Stimulated activated CD4-positive, alpha-beta T cell treated with anti-CD3 and anti-CD28 coated beads, Interleukin-1b, Interleukin-23, amount 100 ng/mL, for 4 hours (primary cell): ENCODE measurements around the gene PLCL1.
"Not testable (repeated sequence)": the region's sequence is repeated elsewhere in the genome, so short reads cannot be mapped to it uniquely, and the experiment has no call there.

Experiments used
- DNase-seq, 2 donors: peaks; one replicate each; pipeline ENCODE4 v3.0.0-alpha.2; 2020; ENCODE audit warnings: low read depth in 2 of 2

The PLCL1 gene

DNA sequence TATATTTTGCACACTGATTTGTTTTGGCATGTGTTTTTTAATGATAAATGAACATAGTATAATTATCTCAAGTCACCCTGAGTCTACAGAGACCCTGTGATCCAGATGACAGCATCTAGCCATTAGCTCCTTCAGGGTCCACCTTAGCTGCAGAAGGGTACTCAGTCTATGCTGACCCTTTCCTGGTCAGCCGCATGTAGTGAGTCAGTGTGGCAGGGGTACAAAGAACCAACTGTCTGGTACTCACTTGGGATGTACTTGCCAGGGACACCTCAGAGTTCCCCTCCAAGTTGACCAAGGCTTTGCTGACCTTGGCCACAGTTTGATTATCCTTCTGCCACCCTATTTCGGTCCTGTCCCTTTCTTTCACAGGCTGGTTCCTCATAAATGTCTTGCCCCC, 369.5 kb downstream of the PLCL1 start:
- DNase-seq = no peak

DNA sequence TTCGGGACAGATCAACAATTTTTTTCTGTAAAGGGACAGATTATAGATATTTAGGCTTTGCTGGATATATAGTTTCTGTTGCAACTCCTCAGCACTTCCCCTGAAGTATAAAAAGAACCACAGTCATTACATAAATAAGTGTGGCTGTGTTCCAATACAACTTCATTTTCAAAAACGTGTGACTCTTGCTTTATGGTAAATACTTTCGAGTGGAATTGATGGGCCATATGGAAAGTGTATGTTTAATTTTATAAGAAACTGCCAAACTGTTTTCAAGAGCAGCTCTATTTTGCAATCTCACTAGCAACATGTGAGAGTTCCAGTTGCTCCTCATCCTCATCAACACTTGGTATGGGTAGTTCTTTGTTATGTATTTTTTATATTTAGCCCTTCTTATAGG, 370.9 kb downstream of the PLCL1 start:
- DNase-seq = no peak

DNA sequence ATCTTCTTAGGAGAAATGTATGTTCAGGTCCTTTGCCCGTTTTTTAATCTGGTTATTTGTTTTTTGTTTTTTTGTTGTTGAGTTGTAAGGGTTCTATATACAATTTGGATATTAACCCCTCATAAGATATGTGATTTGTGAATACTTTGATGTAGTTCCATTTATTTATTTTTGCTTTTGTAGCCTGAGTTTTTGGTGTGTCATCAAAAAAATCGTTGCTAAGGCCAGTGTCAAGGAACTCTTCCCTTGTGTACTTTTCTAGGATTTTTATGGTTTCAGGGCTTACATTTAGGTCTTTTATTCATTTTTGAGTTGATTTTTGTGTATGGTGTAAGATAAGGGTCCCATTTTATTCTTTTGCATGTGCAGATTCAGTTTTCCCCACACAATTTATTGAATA, 372.6 kb downstream of the PLCL1 start:
- DNase-seq = no peak

DNA sequence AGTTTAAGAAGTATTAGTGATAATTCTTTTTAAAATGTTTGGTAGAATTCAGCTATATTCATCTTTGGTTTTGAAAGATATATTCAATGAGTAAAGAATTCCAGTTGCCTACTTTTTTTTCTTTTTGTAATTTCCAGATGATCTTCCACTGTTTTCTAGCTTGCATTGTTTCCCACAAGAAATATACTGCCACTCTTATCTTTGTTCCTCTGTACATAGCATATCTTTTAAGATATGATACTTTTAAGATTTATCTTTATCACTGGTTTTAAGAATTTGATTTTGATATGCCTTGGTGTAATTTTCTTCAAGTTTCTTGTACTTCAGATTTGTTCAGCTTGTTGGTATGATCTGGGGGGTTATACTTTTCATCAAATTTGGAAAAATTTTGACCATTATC, 374.4 kb downstream of the PLCL1 start:
- no peak for DNase-seq

DNA sequence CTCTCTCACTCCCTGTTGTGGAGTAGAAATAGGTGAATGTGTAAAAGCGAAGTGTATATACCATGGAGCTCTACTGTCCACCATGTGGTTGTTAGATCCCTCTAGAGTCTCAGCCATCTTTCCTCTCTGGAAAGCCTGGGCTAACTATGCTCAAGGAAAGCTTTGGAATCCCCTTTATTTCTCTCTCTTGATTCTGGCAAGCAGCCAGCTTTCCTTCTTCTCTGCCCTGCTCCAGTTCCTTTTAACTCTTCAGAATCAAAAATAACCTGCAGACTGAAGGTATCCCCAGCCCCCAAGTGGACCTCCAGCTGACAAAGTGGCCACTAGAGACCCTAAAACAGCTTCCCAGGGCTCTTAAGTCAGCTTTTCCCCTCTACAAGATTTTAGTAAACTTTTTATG, 381.9 kb downstream of the PLCL1 start:
- DNase-seq = no peak

DNA sequence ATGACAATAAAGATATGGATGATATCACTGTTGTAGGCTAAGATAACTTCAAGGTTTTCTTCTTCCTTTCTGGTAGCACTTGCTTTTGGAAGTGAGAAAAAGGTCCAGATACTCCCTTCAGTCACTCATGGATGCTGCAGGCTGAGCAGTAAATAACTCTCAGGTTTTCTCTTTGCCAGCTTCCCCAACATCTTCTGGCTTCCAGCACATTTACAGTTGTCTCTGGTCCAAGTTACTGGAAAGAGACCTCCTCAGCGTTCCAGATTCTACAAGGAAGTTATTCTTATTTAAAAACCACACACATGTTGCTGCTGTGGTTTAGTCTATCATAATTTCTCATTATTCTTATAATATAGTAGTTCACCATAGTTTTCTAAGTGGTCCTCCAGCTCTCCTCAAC, 383.4 kb downstream of the PLCL1 start:
- DNase-seq = no peak

DNA sequence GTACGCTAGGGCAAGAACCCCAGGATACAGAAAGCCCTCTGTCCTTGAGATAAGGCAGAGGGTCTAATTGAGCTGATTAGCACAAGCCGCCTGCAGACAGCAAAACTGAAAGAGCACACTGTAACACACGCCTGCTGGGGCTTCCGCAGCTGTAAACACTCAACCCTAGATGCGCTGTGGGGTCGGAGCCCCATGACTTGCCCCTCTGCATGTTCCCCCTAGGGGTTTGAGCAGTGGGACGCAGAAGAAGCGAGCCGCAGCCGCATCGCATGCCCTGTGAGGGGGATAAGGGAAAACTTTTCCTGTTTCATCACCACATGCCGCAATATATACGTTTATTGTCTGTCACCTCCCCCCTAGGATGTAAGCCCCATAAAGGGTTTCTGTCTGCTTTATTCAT, 384.6 kb downstream of the PLCL1 start:
- no peak for DNase-seq

DNA sequence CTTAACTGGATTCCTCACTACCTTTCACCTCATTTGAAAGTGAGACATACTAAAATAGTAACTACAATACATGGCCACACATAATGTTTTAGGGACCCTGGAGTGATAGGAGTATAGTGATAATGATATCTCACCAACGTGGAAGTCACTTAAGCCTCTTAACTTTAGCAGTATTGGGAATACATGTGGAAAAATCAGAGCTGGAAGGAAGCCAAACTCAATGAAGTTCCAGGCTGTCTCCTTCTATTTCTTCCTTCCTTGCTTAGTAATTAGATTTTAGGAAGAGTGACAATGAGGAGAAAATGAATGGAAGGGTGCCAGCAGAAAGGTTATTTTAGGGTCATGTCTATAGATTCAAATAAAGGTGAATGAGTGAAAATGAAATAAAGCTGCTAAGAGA, 387.3 kb downstream of the PLCL1 start:
- DNase-seq = no peak

DNA sequence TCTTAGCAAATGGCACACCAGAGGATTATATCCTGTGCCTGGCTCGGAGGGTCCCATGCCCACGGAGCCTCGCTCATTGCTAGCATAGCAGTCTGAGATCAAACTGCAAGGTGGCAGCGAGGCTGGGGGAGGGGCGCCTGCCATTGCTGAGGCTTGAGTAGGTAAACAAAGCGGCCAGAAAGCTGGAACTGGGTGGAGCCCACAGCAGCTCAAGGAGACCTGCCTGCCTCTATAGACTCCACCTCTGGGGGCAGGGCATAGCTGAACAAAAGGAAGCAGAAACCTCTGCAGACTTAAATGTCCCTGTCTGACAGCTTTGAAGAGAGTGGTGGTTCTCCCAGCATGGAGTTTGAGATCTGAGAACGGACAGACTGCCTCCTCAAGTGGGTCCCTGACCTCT, 392.2 kb downstream of the PLCL1 start:
- not testable (repeated sequence) for DNase-seq
